Omental fat pad (tissue), 4 donors: ENCODE results near the gene CPN1. TPM values are rescaled to one million over a fixed set of nuclear protein-coding genes. Genes with fewer than 3 reads are reported as not detected.
"Not testable (repeated sequence)": the region's sequence is repeated elsewhere in the genome, so short reads cannot be mapped to it uniquely, and the experiment has no call there.

ENCODE experiments used
- ATAC-seq: fragments of 150-250 bp; one replicate; pipeline ENCODE4 v1.9.1; 2016; ENCODE audit warnings: mild to moderate bottlenecking, moderate library complexity; ENCODE audit not compliant: low FRiP score
- DNase-seq: peaks from one replicate; pipeline ENCODE4 v3.0.0-alpha.2; 2019; ENCODE audit warnings: low spot score
- total RNA-seq, 4 donors: library from RNA; depleted of rRNA; stranded (reverse); fragments of >200 nt; gene quantifications; one replicate each; pipeline ENCODE4 v1.1.0, GENCODE V29; 2016
- TF ChIP-seq, protein P1 (sequence below), 3 donors: fragments of 450-650 bp; IDR thresholded peaks; one replicate each; pipeline ENCODE4 v1.5.1; 2016 to 2017; ENCODE audit warnings: antibody characterized with exemption in 3 of 3, mild to moderate bottlenecking in 3 of 3, moderate library complexity in 2 of 3

Gene CPN1
- not detected for total RNA-seq

DNA sequence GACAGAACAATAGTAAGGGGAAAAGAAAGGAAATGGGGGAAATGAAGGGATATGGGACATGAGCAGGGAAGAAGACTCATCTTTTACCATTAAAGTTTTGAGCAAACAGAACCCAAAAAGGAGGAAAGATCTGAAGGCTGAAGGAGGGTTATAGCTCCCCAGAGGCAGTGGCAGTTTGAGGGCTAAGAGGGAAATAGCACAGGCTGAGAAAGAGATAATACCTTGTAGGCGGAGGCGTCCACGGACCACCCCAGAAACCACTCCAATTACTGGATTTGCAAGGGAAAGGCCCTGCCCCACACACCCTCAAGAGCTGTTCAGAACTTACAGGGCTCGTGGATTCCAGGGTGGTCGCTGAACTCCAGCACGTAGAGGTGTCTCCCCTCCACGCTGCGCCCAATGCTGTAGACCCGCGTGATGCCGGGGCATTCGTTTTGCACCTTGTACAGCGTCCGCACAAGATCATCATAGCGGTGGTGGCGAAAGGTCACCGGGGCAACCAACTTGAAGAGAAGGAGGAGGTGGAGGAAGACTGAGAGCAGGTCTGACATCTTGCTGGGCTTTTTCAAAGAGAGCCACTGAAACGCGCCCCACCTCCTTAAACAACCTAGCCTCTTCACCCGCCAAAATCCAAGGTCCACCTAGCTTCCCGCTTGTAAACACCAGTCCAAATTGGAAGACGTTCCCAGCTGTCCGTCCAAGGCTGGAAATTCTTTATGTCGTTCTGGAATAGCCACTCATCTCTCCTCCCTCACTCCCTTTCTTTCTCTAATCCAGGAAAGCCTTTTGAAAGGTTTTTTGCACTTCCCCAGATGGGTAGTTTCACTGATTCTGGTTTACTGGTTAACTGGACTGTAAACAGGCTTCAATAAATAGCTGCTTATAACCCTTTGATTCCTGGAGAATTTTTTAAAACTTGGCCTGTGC lies at the start of gene CPN1:
Gene CPN1, minus strand, starts transcription at position 795 of the 927 bp plus-strand sequence. Its CDS starts 244 bp downstream, at position 551.
- TF ChIP-seq, protein P1, sequence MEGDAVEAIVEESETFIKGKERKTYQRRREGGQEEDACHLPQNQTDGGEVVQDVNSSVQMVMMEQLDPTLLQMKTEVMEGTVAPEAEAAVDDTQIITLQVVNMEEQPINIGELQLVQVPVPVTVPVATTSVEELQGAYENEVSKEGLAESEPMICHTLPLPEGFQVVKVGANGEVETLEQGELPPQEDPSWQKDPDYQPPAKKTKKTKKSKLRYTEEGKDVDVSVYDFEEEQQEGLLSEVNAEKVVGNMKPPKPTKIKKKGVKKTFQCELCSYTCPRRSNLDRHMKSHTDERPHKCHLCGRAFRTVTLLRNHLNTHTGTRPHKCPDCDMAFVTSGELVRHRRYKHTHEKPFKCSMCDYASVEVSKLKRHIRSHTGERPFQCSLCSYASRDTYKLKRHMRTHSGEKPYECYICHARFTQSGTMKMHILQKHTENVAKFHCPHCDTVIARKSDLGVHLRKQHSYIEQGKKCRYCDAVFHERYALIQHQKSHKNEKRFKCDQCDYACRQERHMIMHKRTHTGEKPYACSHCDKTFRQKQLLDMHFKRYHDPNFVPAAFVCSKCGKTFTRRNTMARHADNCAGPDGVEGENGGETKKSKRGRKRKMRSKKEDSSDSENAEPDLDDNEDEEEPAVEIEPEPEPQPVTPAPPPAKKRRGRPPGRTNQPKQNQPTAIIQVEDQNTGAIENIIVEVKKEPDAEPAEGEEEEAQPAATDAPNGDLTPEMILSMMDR (IDR thresholded peaks at IDR 0.05), result no peak
- ATAC-seq, result no peak
- no peak for DNase-seq

DNA sequence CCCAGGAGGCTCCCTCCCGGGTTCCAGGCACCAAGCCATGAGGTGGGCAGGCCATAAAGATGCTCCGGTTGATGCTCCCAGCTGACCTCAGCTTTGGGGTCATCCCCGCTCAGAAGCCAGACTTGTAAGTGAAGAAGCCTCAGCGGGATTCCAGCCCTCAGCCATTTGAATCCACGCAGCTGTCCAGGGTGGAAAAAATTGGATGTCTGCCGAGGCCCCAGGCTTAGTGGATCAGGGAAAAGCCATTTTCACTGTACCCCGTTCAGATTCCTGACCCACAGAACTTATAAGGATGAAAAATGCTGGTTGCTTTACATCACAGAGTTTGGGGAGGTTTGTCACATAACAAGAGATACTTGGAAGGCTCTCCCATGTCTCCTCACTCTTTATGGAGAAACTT lies 49.2 kb upstream of the CPN1 start:
- TF ChIP-seq, protein P1 (IDR thresholded peaks at IDR 0.05), result no peak
- DNase-seq (no peak), ATAC-seq (no peak)

DNA sequence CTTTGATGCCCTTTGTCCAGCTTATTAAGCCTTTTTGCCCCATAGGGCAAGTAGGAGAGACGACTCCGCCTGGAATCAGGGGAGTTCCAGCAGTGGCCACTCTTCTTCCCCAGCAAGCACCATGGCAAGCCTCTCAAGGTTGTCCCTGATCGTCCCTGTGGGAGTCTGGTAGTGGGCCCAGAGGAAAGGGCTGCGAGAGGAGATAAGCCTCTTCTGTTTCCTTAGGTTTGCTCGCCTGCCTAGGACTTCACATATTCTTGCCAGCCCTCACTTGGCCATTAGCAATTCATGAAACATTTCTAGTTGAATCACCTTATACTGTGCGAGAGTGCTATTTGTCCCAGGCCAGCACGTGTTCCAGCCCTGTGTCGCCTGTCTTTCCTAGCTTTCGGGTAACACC lies 47.8 kb upstream of the CPN1 start:
- ATAC-seq (peak; percentile 44), DNase-seq (no peak)
- TF ChIP-seq, protein P1 (IDR thresholded peaks at IDR 0.05), result no peak

DNA sequence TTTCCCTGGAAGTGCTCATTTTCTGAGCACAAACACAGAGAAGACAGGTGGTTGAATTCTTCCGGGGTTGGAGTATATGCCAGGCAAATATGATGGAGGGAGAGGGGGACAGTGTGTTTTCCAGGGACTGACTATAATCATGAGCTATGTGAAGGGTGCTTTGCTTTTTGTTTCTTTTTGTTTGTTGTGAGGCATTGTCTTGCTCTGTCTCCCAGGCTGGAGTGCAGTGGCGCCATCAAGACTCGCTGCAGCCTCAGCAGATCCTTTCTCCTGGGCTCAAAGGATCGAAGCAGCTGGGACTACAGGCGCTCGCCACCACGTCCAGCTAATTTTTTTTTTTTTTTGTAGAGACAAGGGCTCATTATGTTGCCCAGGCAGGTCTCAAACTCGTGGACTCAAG lies 47.3 kb upstream of the CPN1 start:
- ATAC-seq (no peak), DNase-seq (no peak)
- TF ChIP-seq, protein P1 (IDR thresholded peaks at IDR 0.05), result no peak

DNA sequence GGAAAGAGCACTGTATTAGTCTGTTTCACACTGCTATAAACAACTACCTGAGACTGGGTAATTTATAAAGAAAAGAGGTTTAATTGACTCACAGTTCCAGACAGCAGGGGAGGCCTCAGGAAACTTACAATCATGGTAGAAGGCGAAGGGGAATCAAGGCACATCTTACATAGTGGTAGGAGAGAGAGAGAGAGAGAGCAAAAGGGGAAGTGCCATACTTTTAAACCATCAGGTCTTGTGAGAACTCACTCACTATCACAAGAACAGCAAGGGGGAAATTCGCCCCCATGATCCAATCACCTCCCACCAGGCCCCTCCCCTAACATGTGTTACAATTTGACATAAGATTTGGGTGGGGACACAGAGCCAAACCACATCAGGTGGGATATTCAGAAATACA lies 43.7 kb upstream of the CPN1 start:
- ATAC-seq, result not testable (repeated sequence)

DNA sequence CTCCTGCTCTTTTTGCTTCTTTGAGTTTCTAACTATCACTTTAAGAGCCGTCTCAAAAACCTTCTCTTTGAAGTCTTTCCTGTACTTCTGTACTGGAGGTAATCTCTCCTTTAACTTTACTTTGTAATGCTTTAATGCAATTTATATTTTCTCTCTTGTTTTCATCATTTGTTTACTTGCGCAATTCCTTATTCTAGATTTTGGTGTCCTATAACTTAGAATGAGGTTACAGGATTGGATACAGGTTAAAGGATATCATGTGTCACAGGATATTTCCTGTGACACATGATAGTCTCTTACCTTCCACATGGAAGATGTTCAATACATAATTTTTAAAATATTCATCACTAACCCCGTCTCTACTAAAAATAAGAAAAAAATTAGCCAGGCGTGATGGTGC lies 42.4 kb upstream of the CPN1 start:
- TF ChIP-seq, protein P1 (IDR thresholded peaks at IDR 0.05), result no peak
- ATAC-seq (no peak), DNase-seq (no peak)

More for the DNA sequence above, 43.7 kb upstream of the CPN1 start:
- DNase-seq, result not testable (repeated sequence)

DNA sequence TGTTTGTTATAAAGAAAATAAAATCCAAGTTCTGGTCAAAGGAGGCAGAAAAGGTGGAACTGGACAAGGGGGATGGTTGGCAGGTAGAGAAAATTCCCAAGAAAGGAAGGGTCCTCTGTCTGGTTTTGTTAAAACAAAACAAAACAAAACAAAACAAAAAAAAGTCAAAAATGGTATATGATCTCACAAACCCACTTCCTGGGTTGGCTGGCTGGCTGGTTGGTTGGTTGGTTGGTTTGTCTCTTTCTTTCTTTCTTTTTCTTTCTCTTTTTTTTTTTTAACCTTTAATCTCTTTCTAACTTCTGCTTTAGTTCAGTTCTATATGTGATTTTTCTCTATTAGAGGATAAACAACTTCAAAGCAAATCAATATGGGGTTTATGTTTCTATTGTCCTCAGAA lies 41.1 kb upstream of the CPN1 start:
- ATAC-seq, result no peak

More for the DNA sequence above, 41.1 kb upstream of the CPN1 start:
- DNase-seq, result no peak
- TF ChIP-seq, protein P1 (IDR thresholded peaks at IDR 0.05), result no peak
